SK-N-SH (cell line): ENCODE measurements around the gene IGFL4.

Source experiments
- ELF1 ChIP-seq: IDR thresholded peaks from 2 replicates; pipeline ENCODE4 v1.4.0; 2012
- FOSL2 ChIP-seq: IDR thresholded peaks from 2 replicates; pipeline ENCODE4 v1.4.0; 2012; ENCODE audit warnings: low read depth, mild to moderate bottlenecking, moderate library complexity, borderline replicate concordance
- MXI1 ChIP-seq: IDR thresholded peaks from 2 replicates; pipeline ENCODE4 v1.6.1; 2012; ENCODE audit warnings: mild to moderate bottlenecking, low read depth, low read length, improper control_type of control experiment
- POLR2AphosphoS5 ChIP-seq: IDR thresholded peaks from 2 replicates; pipeline ENCODE4 v1.6.1; 2012; ENCODE audit warnings: low read depth, low read length
- TCF12 ChIP-seq: IDR thresholded peaks from 2 replicates; pipeline ENCODE4 v1.4.0; 2012
- TF ChIP-seq, protein P1 (sequence below): fragments of 200-600 bp; sonication (generic); IDR thresholded peaks from 2 replicates; pipeline ENCODE4 v1.6.1; 2017; ENCODE audit warnings: antibody characterized with exemption, mild to moderate bottlenecking, moderate library complexity
- TF ChIP-seq, protein P2 (sequence below): IDR thresholded peaks from 2 replicates; pipeline ENCODE4 v1.4.0; 2012; ENCODE audit warnings: low read depth

DNA sequence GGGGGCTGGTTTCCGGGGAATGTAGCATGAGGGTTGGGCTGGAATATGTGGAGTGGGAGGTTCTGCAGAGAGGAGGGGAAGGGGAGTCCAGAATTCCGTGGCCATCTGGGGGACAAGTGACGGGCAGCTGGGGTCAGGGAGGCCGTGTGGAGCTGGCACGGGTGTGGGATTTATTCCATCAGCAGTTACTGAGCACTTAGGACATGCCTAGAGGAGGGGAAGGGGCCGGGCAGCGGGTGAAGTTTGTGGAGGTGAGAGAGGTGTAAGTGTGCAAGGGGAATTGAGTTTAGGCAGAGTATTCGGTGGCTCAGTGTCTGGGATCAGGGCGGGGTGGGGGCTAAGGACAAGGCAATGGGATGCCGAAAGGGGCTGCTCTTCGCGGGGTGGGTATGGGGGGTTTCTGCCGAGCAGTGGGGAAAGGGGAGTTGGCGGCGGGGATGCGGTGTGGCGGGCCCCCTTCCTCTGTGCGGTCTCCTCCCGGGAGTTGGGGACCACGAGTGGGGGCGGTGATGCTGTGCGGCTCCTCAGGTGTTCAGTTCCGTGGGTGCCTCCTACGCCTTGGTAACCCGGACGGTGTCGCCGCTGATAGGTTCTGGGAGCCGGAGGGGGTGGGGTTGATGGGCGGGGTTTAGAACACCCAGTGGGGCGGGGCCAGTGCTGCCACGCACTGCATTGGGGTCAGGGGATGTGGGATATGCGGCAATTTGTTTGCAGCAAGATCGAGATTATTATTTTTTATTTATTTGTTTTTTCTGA is 40.1 kb downstream of the IGFL4 start:
- TF ChIP-seq POLR2AphosphoS5 (no peak), MXI1 (no peak), ELF1 (no peak), TCF12 (no peak), FOSL2 (no peak)
- TF ChIP-seq, protein P1, sequence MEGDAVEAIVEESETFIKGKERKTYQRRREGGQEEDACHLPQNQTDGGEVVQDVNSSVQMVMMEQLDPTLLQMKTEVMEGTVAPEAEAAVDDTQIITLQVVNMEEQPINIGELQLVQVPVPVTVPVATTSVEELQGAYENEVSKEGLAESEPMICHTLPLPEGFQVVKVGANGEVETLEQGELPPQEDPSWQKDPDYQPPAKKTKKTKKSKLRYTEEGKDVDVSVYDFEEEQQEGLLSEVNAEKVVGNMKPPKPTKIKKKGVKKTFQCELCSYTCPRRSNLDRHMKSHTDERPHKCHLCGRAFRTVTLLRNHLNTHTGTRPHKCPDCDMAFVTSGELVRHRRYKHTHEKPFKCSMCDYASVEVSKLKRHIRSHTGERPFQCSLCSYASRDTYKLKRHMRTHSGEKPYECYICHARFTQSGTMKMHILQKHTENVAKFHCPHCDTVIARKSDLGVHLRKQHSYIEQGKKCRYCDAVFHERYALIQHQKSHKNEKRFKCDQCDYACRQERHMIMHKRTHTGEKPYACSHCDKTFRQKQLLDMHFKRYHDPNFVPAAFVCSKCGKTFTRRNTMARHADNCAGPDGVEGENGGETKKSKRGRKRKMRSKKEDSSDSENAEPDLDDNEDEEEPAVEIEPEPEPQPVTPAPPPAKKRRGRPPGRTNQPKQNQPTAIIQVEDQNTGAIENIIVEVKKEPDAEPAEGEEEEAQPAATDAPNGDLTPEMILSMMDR = no peak
- TF ChIP-seq, protein P2, sequence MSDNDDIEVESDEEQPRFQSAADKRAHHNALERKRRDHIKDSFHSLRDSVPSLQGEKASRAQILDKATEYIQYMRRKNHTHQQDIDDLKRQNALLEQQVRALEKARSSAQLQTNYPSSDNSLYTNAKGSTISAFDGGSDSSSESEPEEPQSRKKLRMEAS = no peak
